Measurements from ENCODE around the gene GTF3C1.

The GTF3C1 gene

DNA sequence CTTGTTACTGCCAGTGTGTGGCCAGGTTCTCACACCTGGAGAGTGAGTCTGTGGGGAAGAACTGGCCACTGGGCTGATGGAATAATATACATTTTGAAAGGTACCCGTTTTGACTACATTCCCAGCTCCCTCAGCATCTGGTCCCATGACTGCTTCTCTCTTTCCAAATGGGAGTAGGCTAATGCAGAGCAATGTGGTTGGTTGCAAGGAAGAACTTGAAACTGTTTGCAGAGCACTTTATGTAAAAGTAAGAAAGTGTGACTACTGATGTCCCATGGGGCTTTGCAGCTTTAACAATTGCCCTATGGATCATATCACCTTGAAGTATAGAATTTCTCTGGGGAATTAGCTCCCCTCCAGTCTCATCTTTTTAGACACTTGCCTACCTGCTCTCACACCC, 9.2 kb upstream of the GTF3C1 start:
- DNase-seq: no peak

GRCh38 chr16:27558434-27558833, 8.7 kb upstream of the GTF3C1 start:
- DNase-seq: no peak

DNA sequence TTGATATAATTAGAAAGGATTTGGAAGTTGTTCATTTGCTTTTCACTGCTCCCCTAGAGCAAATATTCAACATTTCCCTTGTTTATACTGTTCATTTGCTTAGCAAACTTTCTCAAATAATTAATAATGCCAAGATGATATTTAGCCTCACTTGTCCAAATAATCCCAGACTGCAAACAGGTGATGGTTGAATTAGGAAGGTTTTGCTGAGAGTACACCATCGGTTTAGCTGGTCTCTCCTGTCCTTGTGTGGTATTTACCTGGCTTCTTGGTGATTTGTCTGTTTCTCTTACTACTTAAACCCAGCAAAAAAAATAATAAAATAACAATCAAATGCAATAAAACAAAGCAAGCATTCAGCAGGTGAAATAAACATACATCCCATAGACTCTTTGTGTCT, 6.8 kb upstream of the GTF3C1 start:
- no peak for DNase-seq

DNA sequence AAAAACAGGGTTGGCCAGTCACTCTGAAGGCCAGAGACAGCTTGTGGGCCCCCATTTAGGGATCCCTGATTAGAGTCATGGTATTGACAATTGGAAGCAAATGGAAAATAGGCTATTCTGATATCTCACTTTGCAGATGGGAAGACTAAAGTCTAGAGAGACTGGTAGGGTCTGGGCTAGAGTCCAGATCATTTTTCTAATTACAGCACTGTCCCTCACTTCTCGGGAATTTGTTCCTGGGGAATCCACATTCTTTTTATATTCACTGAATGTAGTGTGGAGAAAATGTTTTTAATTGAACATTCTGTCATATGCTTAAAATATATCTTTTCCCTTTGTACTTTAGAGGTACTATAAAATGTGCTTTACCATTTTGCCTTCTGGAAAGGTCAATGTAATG, 1.3 kb upstream of the GTF3C1 start:
- no peak for DNase-seq

GRCh38 chr16:27550582-27550920, 838 bp upstream of the GTF3C1 start:
- no peak for DNase-seq

GRCh38 chr16:27549464-27549745, 308 bp downstream of the GTF3C1 start:
- no peak for DNase-seq

DNA sequence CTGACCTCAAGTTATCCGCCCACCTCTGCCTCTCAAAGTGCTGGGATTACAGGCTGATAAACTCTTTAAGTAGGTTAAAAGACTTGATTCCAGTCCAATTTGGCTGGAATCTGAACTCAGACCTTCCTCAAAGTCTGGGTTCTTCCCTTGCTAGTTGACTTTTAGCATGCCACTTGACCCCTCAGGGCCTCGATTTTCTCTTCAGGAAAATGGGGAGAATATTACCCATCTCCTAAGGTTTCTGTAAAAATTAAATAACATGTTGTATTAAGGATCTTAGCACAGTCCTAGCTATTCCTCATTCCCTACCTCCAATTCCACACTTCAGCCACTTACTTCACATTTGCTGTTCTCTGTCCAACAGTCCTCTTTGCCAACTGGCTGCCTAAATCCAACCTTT, 1.9 kb downstream of the GTF3C1 start:
- DNase-seq: no peak

DNA sequence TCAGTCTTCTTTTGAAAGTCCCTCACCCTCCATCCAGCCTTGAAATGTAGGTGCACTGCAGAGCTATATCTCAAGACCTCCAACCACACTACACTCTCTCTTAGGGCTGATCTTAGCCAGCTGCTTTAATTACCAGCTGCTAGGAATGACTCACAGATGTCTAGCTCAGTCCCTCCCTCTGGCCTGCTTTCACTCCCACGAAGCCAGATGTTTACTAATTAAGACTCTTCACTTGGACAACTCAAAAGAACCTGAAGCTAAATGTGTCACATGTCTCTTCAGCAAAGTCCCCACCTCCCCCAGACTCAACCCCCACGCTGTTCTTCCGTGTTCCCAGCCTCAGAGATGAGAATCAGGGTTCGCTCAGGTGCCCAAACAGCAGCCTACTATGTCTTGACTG, 2.6 kb downstream of the GTF3C1 start:
- DNase-seq: no peak

DNA sequence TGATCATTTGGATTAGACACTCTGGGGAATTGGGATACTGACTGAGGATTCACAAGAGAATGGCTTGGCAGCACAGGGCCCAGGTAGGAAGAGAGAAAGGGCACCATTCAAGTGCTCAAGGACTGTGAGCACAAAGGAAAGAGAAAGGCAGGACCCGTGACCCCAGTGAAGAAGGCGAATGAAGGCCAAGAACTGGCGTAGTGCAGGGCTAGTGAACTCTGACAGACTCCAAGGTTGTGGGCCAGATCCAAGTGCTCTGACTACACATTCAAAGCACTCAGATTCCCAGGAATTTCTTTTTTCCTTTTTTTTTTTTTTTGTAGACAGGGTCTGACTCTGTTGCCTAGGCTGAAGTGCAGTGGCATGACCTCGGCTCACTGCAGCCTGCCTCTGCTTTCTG, 5.0 kb downstream of the GTF3C1 start:
- DNase-seq: no peak

DNA sequence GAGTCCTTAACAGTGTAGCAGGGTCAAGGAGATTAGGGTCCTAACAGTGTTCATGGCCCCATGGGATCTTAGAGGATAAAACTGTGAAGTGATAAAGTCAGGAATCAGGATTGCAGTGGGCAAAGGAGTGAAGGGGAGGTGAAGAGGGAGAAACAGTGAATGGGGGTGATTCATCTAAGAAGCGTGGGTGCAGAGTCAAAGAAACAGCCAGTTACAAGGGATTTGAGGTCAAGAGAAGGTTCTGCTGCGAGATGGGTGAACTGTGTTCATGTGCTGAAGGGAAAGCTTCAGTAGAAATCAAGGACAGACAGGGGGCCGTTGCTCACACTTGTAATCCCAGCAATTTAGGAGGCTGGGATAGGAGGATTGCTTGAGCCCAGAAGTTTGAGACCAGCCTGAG, 5.9 kb downstream of the GTF3C1 start:
- no peak for DNase-seq

GRCh38 chr16:27539636-27540035, 10.1 kb downstream of the GTF3C1 start:
- no peak for DNase-seq

GRCh38 chr16:27539120-27539519, 10.6 kb downstream of the GTF3C1 start:
- DNase-seq: no peak

GRCh38 chr16:27538528-27538927, 11.2 kb downstream of the GTF3C1 start:
- no peak for DNase-seq

GRCh38 chr16:27534256-27534655, 15.5 kb downstream of the GTF3C1 start:
- no peak for DNase-seq

DNA sequence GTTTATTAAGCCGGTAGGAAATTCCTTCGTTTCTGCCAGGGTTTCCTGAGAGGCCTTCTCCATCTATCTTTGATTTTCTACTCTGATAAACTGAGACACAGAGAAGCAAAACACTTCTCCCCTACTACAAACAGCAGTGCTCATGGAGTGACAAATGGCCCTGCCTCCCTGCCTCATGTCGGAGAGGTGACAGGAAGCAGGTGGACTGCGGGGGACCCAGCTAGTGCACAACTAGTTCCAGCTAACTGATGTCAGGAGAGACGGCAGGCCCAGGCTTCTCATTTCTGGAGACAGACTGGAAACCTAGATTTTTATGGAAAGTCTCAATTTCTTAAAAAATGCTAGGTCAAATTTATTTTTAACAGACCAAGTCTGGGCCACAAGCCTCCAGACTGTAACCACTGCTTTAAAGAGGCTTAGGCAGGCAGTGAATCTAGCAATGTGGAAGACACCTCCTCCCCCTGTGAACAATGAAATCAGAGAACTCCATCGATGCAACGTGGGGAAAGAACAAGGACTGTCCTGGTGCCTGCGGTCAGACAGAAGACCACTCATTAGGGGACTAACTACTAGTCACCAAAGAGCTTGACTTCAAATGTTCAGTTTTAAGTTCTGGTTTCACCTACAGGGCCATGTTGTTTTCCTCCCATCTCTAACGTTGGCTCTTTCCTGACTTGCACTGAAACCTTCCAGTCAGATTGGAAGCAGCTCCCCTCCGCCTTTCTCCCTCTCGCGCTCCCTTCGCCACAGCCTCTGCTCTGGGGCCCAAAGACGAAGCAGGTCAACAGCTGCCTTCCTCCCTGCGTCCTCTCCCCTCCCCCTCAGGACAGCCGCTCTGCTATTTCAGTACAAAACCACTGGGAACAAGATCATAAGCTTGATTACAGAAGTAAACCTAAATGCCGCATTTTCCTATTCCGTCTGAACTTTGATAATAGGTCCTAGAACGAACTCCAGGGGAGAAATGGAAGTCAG, 17.6 kb downstream of the GTF3C1 start:
- DNase-seq: no peak

GRCh38 chr16:27531186-27531585, 18.5 kb downstream of the GTF3C1 start:
- no peak for DNase-seq

- DNase-seq: peak in 1 of 2 donors; percentile 33
Measured at GRCh38 chr16:27529962-27530361, 19.8 kb downstream of the GTF3C1 start.

DNA sequence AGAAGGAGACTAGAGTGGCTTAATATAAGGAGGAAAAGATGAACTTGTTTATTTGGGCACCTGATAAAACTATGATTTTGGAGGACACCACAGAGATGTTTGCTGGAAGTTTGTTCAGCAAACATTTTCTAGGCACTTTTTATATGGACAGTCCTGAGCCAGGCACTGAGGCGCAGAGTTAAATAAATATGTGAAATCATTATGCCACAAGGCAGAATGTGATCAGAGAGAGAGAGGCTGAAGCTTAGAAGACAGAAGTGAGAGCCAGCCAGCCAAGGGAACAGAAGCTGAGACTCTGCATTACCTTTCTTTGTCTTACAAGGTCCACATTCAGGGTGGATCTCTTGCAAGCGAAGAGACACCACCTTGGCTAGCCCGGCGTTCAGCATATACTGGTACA, 21.4 kb downstream of the GTF3C1 start:
- no peak for DNase-seq

GRCh38 chr16:27526180-27526579, 23.5 kb downstream of the GTF3C1 start:
- DNase-seq: no peak

DNA sequence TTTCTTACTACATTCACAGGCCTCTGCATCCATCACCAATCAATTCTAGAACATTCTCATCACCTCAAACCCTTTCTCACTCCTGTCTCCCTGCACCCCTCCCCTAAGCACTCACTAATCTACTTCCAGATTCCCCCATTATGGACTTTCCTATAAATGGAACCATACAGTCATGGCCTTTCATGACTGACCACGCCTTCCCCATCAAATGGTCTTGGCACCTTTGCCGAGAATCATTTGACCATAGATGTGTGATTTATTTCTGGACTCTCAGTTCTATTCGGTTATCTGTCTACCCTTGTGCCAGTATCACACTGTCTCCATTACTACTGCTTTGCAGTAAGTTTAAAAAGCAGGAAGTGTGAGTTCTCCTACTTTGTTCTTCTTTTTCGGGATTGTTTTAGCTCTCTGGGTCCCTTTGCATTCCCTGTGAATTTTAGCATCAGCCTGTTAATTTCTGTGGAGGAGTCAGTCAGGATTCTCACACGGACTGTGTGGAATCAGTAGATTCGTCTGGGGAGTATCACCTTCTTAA, 27.5 kb downstream of the GTF3C1 start:
- DNase-seq: no peak

DNA sequence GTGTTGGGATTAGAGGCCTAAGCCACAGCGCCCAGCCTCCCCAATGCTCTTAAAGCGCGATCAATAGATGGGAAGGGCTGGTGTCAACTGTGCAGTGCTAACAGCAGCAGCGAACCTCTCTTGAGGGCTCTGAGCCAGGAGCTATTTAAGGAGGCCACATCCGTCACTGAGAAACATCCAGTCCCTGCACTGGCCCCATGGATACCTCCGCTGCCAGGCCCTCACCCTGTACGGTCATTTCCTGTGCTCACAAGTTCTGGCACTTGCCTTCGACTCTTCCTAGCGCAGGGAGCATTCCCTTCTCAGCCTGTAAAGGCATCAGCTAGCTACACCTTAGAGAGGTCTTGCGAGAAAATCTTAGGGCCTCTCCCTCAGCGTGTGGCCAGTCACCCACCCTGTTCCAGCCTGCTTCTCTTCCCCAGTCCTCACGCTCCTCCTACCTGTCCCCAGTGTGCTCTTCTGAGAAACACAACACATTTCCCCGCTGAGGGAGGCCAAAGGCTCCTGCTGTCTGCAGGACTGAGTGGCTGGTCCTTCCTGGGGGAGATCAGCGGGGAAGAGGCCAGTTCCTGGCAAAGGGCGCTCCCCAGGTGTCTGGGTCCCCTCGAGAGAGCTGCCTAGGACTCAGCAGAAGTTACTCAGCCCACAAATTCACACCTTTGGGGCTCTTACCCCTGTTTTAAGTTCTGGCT, 28.6 kb downstream of the GTF3C1 start:
- DNase-seq: no peak

GRCh38 chr16:27518226-27518625, 31.5 kb downstream of the GTF3C1 start:
- DNase-seq: no peak

- DNase-seq: no peak
Measured at GRCh38 chr16:27517664-27518063, 32.0 kb downstream of the GTF3C1 start.

DNA sequence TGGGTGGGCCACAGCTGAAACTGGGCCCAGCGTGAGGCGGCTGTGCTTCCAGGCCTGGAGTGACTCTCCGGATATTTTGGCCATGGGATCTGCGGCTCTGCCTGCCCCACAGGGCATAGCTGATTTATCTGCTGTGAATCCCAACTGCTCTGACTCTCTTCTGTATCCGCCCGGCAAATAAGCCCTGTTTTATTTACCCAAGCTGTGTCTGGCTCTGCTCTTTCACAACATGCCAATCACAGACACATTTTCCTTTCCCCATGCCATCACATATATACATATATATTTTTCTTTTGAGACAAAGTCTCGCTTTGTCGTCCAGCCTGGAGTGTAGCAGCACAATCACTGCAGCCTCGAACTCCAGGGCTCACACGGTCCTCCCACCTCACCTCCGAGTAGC, 33.3 kb downstream of the GTF3C1 start:
- no peak for DNase-seq

All from hippocampal formation (tissue), 2 donors.